ENCODE data around the gene SLC29A1. TPM values are rescaled to one million over a fixed set of nuclear protein-coding genes. Genes with fewer than 3 reads are reported as not detected.

Gene SLC29A1
- total RNA-seq, 1 donor from 2014 or later = 17.3 TPM

GRCh38 chr6:44237813-44238433, 14.5 kb downstream of the SLC29A1 start:
- no peaks in the 10 kb centered on the region for H3K27me3 Mint-ChIP-seq
- ATAC-seq (ENCODE audit: low read depth) (peak; percentile 91), DNase-seq (peak; percentile 87)
- intact Hi-C loops (cut with micrococcal nuclease) = loop anchor here (1.0 kb wide), 4 partner anchors 8 to 142 kb away; partner anchors contain the start of gene SLC29A1
- no peaks in the 10 kb centered on the region for H3K9me3 Mint-ChIP-seq
- CTCF ChIA-PET = interaction anchor here (0.6 to 5.1 kb wide), 13 partner anchors 8 to 147 kb away, joined by 3 to 31 read pairs (median 4); partner anchors contain the start of genes HSP90AB1, SLC29A1 and SLC35B2
- H3K36me3 Mint-ChIP-seq (ENCODE audit: low read depth) = peaks cover 2% of the 10 kb centered on the region
- POLR2A ChIA-PET = interaction anchor here (0.6 to 3.1 kb wide), 11 partner anchors 8 to 141 kb away, joined by 3 to 43 read pairs (median 5); partner anchors contain the start of genes HSP90AB1, MRPL14, SLC29A1 and SLC35B2
- TF ChIP-seq, protein P1, sequence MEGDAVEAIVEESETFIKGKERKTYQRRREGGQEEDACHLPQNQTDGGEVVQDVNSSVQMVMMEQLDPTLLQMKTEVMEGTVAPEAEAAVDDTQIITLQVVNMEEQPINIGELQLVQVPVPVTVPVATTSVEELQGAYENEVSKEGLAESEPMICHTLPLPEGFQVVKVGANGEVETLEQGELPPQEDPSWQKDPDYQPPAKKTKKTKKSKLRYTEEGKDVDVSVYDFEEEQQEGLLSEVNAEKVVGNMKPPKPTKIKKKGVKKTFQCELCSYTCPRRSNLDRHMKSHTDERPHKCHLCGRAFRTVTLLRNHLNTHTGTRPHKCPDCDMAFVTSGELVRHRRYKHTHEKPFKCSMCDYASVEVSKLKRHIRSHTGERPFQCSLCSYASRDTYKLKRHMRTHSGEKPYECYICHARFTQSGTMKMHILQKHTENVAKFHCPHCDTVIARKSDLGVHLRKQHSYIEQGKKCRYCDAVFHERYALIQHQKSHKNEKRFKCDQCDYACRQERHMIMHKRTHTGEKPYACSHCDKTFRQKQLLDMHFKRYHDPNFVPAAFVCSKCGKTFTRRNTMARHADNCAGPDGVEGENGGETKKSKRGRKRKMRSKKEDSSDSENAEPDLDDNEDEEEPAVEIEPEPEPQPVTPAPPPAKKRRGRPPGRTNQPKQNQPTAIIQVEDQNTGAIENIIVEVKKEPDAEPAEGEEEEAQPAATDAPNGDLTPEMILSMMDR (IDR thresholded peaks at IDR 0.05) = peak; percentile 84
- H3K27ac Mint-ChIP-seq = peak overlapping the region; percentile 90
- H3K4me3 Mint-ChIP-seq = peak overlapping the region; percentile 95
- peaks cover 17% of the 10 kb centered on the region for H3K4me1 Mint-ChIP-seq

DNA sequence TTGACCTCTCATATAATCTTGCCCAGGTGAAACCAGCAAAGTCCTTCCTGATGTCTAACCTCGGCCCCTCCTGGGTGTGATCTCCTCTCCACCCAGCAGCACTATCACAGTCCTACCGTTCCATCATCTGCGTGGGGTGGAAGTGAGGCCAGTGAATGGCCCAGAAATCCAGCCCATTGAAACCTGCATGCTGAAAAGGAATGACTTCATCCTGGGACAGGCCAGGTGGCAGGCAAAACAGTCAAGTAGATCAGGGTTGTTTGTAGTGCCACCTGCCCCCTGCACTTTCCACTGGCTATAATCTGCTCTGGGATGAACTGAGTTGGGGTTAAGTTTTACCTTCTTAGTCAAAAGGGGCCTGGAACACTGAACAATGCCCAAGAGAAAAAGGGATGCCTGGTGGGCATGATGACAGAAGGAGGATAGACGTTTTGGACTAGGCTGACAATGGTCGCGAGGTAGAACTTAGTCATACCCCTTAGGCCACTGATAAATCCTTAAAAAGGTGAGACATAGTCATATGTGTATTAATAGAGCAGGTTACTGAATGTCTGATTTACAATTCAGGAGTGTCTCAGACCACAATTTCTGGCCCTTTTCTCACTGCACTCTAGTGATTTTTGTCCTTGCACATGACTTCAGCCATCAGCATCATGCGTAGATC, 15.4 kb downstream of the SLC29A1 start:
- DNase-seq (no peak), ATAC-seq (ENCODE audit: low read depth) (no peak)
- Mint-ChIP-seq H3K27ac (peak overlapping the region; percentile 52), H3K36me3 (ENCODE audit: low read depth) (no peaks in the 10 kb centered on the region), H3K4me3 (peak overlapping the region; percentile 95), H3K27me3 (no peaks in the 10 kb centered on the region), H3K9me3 (no peaks in the 10 kb centered on the region), H3K4me1 (peaks cover 17% of the 10 kb centered on the region)
- CTCF ChIA-PET = interaction anchor here (1.8 to 5.1 kb wide), 2 partner anchors 15 to 66 kb away, joined by 15 to 30 read pairs; partner anchors contain the start of gene SLC29A1
- intact Hi-C loops (cut with micrococcal nuclease) = loop anchor here (1.0 kb wide), 3 partner anchors 16 to 143 kb away; partner anchors contain the start of gene SLC29A1
- POLR2A ChIA-PET = interaction anchor here (1.1 to 3.1 kb wide), 3 partner anchors 8 to 64 kb away, joined by 5 to 43 read pairs (median 11); partner anchors contain the start of genes HSP90AB1 and SLC35B2
- TF ChIP-seq, protein P1 (IDR thresholded peaks at IDR 0.05) = no peak

DNA sequence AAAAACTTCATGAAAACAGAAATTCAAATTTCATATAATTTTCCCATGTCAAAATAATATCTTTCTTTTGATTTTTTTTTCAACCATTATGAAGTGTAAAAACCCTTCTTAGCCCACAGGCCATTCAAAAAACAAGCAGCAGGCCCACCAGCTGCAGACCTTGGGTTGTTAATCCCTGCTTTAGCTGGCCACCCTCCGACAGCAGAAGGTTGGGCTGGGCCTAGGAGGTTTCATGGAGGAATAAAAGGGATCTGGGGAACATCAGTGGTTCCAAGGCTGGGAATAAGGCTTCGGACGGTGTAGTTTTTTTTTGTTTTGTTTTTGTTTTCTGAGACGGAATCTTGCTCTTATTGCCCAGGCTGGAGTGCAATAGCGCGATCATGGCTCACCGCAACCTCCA, 19.9 kb downstream of the SLC29A1 start:
- intact Hi-C loops (cut with micrococcal nuclease) = loop anchor here (10.0 kb wide), 1 partner anchor 469 kb away; the partner anchor contains the start of gene VEGFA
- peaks cover 26% of the 10 kb centered on the region for H3K4me1 Mint-ChIP-seq
- POLR2A ChIA-PET = interaction anchor here (9.4 kb wide), 1 partner anchor 17 kb away, joined by 549 read pairs; the partner anchor contains the start of genes NFKBIE and SLC35B2

GRCh38 chr6:44245391-44245911, 22.1 kb downstream of the SLC29A1 start:
- POLR2A ChIA-PET = interaction anchor here (0.8 to 9.4 kb wide), 13 partner anchors 8 to 670 kb away, joined by 3 to 549 read pairs (median 6); partner anchors contain the start of genes AARS2, GTPBP2, NFKBIE and SLC29A1
- ATAC-seq (ENCODE audit: low read depth) (no peak), DNase-seq (no peak)
- H3K36me3 Mint-ChIP-seq (ENCODE audit: low read depth) = peaks cover 38% of the 10 kb centered on the region
- no peaks in the 10 kb centered on the region for H3K27me3 Mint-ChIP-seq
- intact Hi-C loops (cut with micrococcal nuclease) = loop anchor here (10.0 kb wide), 1 partner anchor 471 kb away; the partner anchor contains the start of gene VEGFA
- H3K4me3 Mint-ChIP-seq = peak overlapping the region; percentile 99
- CTCF ChIA-PET = interaction anchor here (0.9 to 4.7 kb wide), 7 partner anchors 9 to 72 kb away, joined by 3 to 31 read pairs (median 3); partner anchors contain the start of gene AARS2
- no peaks in the 10 kb centered on the region for H3K9me3 Mint-ChIP-seq
- TF ChIP-seq, protein P1 (IDR thresholded peaks at IDR 0.05) = no peak
- H3K27ac Mint-ChIP-seq = peak overlapping the region; percentile 99
- peaks cover 44% of the 10 kb centered on the region for H3K4me1 Mint-ChIP-seq

More for the DNA sequence above, 19.9 kb downstream of the SLC29A1 start:
- H3K27me3 Mint-ChIP-seq = no peaks in the 10 kb centered on the region
- H3K9me3 Mint-ChIP-seq = no peaks in the 10 kb centered on the region
- peaks cover 17% of the 10 kb centered on the region for H3K36me3 Mint-ChIP-seq (ENCODE audit: low read depth)
- DNase-seq = no peak
- no peak overlapping the region for H3K4me3 Mint-ChIP-seq
- TF ChIP-seq, protein P1 (IDR thresholded peaks at IDR 0.05) = no peak
- H3K27ac Mint-ChIP-seq = no peak overlapping the region
- no peak for ATAC-seq (ENCODE audit: low read depth)
- CTCF ChIA-PET = no interaction called here

Measured in activated B cell treated with CpG ODN at 0.5 μM for 24 hours (primary cell).